DMS114 treated with DMSO at 0.1 percent for 48 hours (cell line): Measurements from ENCODE around the gene APOM.

Source experiments
- DNase-seq: peaks from one replicate; lab custom pipeline; 2025; ENCODE audit not compliant: unreplicated experiment; lab: John Stamatoyannopoulos, UW

APOM gene

DNA sequence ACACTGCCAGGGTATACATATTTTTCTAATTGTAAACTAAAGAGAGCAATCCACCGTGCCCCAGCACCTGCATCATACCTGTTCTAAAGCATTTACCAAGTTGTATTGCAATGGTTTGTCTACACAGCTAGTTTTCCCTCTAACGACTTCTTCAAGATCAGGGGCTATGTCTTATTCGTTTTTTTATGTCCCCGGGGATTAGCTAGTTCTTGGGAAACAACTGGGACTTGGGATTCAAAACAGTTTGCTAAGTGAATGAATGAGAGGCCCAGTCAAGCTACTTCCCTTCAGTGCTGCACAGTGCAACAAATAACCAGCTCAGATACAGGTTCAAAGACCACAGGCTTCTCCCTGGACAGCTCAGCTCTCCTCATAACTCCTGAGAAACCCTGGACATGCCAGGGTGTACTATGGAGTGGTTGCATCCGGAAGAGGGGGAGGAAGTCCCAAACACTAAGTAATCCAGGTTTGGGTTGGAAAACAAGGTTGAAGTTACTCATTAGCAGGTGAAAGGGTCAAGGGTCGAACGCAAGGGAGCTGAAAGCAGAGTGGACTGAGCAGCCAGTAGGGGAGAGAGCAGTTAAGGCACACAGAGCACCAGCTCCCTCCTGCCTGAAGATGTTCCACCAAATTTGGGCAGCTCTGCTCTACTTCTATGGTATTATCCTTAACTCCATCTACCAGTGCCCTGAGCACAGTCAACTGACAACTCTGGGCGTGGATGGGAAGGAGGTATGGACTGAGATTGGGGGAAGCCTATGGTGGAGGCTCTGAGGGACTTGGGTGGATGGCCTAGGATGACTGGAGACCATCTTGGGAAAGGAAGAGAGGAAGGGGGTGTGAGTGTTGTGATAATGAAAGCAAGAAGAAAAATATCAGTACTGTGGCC lies at the start of gene APOM:
APOM (plus strand) TSS at position 546 of the 889 bp plus-strand sequence; CDS start at position 619, 73 bp downstream.
- no peak for DNase-seq

- no peak for DNase-seq
Observed at GRCh38 chr6:31607317-31607716, 48.4 kb upstream of the APOM start.

GRCh38 chr6:31609519-31610406 lies 45.9 kb upstream of the APOM start:
- no peak for DNase-seq

GRCh38 chr6:31610968-31611367 lies 44.7 kb upstream of the APOM start:
- DNase-seq = no peak

DNA sequence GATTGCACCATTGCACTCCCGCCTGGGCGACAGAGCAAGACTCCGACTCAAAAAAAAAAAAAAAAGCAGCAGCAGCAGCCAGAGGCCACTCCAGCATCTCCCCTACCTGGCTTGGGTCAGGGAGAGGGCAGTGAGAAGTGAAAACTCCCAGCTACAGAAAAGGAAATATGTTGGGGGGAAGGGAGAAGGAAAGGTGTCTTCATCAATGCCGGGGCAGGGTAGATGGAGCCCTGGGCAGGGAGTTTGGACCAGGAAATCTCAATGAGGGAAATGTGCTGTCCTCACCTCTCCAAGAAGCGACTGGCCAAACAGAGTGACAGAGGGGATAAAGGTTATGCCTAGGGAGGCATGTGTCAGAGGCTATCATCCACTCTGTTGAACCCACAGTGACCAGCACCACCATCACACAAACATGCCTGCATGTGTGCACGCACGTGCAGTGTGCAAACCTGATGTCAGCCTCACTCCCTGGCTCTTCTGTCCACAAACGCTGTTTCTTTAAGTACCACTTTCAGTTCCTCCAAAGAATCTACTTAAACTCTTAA lies 41.5 kb upstream of the APOM start:
- DNase-seq = no peak

DNA sequence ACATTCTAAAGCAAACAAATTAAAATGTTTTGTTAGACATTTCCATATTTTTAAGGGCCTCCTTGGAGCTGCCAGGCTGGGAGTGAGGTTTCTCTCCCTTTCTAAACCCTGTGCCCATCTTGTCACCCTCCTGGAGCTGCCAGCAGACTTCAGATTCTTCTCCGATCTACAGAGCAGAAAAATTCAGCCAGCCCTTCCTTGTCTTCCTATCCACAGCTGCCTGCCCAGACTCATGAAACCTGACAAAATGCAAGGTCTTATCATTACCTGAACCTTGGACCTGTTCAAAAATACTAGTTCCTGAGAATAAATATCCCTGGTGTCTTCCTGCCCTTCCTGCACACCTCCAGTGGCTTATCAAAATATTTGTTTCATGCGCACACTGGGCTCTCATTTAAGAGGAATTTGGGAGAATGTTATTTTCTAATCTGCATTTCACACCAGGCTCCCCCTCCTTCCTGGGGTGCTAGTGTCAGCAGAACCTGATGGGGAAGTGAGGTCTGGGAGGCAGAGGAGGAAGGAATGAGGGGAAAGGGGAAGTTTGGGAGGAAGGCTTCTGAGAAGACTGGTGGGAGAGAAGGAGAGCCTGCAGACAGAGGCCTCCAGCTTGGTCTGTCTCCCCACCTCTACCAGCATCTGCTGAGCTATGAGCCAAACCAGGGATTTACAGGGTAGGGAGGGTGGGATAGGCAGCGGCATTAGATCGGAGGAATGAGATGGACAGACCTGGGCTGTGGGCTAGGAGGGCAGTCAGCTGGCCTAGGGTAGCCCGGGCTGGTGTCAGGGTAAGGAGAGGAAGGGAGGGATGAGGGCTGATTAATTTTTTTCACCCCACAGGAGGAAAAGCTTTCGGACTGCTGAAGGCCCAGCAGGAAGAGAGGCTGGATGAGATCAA lies 40.8 kb upstream of the APOM start, which contains the start of gene AIF1:
AIF1 (plus strand) TSS at position 551 of the 895 bp plus-strand sequence; CDS start at position 647, 96 bp downstream.
- no peak for DNase-seq

DNA sequence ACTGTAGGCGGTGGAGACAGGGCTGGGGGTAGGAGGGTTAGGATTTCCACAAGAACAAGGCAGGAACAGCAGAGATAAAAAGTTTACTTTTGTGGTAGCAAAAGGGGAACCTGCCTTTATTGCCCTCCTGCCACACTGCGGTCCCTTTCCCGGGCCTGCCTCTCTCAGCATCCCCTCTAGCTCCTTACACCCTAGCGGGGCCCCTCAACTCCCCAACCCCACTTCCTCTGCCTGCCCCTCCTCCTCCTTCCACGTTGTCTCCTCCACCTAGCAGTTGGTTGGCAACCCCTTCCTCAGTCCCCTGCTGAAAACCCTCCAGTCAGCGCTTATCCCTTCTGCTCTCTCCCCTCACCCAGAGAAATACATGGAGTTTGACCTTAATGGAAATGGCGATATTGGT lies 39.9 kb upstream of the APOM start:
- DNase-seq = no peak

GRCh38 chr6:31617010-31617409 lies 38.7 kb upstream of the APOM start:
- no peak for DNase-seq

DNA sequence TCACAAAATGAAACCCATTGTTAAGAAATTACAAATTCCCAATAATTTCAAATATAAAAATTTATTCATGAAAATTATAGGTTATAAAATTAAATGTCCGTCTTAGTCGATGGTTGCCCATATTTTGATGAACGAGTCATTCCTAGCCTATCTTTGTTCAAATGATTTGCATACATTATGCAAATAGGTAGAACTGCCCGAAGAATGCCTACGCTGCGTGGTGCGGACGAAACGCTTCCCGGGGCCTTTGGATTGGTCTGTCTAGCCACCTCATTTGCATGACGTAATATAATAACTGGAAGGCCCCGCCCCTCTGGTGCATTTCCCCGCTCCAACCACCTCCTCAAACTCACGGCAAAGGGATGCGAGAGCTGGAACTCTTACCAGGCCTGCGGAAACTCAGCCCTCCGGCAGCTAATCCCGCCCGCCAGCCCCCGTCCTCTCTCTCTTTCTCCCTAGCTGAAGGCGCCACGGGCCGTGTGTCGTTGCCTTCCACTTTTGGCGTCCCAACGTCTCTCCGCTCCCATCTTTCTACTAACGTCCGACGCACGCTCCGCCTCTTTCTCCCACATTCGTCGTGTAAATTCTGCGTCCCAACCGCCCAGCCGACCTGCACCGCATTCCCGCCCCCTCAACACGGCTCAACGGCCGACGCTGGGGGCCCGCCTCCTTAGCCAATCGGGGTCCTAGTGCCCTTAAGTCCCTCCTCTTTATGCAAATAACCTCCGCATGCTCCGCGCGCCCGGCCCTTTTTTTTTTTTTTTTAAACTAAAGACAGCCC lies 35.7 kb upstream of the APOM start:
- DNase-seq = peak; percentile 99

- DNase-seq = peak; percentile 82
Observed at GRCh38 chr6:31620586-31621319, 34.9 kb upstream of the APOM start, which contains the start of gene PRRC2A. Gene PRRC2A (plus strand): TSS chr6:31620715. CDS start chr6:31622790, 2,075 bp downstream.

- DNase-seq = no peak
Observed at GRCh38 chr6:31621320-31621939, 34.3 kb upstream of the APOM start.

- no peak for DNase-seq
Observed at GRCh38 chr6:31621991-31622390, 33.7 kb upstream of the APOM start.

- DNase-seq = no peak
Observed at GRCh38 chr6:31622684-31623091, 33.0 kb upstream of the APOM start.

DNA sequence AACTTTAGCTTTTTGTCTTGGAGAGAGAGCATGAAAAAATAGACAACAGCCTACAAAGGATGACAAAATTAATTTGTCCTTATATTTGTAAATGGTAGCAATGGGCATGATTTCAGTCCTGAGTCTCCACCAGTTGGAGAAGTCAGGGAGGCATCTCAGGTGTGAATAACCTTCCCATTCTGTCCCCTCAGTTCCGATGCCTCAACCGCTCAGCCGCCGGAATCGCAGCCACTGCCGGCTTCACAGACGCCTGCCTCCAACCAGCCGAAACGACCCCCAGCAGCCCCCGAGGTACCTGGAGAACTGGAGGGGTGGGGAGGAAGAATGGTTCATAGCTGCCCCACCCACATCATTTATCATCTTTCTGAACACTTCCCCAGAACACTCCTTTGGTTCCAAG lies 31.6 kb upstream of the APOM start:
- no peak for DNase-seq

DNA sequence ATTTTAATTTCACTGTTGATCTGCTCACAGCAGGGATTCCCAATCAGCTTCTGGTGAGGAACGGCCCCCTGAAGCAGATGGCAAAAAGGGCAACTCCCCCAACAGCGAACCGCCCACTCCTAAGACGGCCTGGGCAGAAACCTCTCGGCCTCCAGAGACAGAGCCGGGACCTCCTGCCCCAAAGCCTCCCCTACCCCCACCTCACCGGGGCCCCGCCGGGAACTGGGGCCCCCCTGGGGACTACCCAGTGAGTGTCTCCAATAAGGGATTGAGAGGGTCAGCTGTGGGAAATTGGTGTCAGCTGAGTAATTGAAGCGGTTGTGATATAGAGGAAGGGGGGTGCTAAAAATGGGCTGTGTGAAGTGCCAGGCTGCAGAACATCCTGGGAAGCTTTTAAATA lies 28.7 kb upstream of the APOM start:
- DNase-seq = no peak

DNA sequence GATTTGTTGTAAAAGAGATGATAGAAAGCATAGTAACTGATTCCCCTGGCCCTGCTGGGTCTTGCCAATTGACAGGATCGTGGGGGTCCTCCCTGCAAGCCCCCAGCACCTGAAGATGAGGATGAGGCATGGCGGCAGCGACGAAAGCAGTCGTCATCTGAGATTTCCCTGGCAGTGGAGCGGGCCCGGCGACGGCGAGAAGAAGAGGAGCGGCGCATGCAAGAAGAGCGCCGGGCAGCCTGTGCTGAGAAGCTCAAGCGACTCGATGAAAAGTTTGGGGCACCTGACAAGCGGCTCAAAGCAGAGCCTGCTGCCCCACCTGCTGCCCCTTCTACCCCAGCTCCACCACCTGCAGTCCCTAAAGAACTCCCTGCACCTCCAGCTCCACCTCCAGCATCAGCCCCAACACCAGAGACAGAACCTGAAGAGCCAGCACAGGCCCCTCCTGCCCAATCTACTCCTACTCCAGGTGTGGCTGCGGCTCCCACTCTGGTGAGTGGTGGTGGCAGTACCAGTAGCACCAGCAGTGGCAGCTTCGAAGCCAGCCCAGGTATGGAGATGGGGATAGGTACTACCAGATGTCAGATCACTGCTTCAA lies 27.9 kb upstream of the APOM start:
- no peak for DNase-seq

GRCh38 chr6:31629014-31629413 lies 26.7 kb upstream of the APOM start:
- no peak for DNase-seq
